Ecto neural progenitor cell (in vitro differentiated cells): ENCODE data around the gene TUBA4A.
"Not testable (repeated sequence)": the region's sequence is repeated elsewhere in the genome, so short reads cannot be mapped to it uniquely, and the experiment has no call there.

Experiments
- DNase-seq: peaks from one replicate; pipeline ENCODE4 v3.0.0-alpha.2; 2018; ENCODE audit warnings: low spot score

TUBA4A gene

DNA sequence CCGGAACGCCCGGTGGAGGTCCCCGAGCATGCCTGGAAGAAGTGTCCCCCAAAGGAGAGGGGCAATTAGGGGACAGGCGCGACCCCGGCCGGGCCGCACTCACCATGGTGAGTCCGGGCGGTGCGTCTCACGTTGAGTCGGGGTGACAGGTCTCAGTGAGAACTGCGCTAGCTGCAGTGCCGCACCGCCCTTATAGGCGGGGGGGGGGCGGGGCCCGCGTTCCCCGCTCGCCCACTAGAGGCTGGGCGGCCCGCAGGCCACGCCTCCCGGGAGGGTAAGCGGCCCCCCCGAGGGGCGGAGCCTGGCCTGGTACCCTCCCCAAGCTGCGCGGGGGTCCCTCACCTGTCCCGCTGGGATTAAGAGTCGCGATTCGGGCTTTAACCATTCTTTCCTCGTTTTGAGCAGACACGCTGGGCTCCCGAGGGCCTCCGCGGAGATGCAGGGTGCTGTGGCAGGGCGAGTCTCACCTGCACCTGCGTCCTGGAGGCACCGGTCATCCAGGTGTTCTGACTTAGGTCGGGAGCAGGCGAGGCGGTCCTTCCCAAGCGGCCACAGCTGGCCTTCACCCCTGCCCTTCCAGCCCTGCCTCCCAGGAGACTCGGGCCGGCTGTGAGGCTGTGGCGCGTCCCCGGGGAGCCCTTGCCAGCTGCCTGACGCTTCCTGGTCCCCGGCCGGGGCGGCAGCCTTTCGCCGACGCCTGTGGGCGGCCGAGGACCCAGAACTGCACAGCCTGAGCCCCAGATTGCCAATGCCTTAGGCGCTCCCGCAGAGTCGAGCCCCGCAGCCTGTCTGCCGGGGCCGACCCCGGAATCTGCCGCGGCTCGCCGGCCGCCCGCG, at the start of gene TUBA4A:
Gene TUBA4A, minus strand, starts transcription at position 166 of the 837 bp plus-strand sequence. Its CDS starts 60 bp downstream, at position 106.
- peak; percentile 74 for DNase-seq

DNA sequence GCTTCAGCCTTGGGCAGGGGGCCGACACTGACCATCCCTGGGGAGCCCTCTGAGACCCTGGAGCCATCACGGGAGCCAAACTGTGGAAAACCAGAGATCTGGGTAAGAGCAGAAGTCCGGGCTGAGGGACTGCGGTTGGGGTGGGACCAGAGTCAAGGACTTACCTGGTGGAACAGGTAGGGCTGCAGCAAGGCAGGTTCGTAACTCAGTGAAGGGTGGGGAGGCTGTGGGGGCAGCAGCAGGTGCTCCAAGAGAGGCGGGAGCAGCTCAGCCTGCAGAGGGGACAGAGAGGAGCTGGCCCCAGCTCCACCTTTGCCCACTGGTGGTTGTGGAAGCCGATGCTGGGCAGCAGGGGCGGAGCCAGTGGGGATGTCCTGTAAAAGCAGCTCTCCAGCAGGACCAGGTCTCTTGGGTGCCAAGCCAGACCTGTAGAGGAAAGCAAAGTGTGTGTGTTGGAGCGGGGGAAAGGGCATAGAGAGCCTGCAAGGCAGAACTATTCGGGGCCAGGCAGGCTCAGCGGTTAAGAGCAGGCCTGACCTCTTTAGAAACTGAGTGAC, 48.8 kb upstream of the TUBA4A start:
- no peak for DNase-seq

DNA sequence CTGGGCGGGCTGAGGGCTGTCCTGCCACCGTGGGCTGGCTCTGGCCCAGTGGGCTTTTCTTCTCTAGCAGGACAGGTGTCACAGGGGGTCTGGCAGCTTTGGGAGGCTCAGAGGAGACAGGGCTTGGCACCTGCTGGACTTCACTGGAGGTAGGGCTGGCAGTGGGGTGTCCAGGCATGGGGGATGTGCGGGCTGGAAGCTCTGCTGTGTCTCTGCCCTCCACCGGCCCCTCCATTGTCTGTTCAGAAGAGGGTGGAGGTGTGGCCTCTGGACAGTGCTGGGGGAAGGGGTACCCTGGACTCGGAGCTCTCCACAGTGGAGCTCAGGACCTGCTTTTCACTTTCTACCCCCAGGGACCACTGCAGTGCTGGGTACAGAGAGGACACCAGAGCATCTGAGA, 46.3 kb upstream of the TUBA4A start:
- DNase-seq: no peak

DNA sequence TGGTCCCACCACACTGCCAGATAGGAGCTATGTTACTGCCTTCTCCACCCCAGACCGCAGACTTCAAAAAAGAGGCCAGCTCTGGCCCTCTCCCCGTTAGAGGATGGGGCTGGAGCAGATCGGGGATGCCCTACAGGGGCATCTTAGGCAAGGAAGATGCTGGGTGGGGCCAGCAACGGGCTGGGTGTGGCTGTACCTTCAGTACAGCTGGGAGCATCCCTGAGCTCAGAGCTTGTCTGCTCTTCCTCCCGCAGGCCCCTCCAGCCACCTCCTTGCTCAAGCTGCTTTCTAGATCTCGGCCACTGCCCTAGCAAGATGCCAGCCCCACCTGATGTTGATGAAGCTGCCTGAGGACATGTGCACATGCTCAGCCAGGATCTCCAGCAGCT, 45.6 kb upstream of the TUBA4A start:
- DNase-seq: no peak

DNA sequence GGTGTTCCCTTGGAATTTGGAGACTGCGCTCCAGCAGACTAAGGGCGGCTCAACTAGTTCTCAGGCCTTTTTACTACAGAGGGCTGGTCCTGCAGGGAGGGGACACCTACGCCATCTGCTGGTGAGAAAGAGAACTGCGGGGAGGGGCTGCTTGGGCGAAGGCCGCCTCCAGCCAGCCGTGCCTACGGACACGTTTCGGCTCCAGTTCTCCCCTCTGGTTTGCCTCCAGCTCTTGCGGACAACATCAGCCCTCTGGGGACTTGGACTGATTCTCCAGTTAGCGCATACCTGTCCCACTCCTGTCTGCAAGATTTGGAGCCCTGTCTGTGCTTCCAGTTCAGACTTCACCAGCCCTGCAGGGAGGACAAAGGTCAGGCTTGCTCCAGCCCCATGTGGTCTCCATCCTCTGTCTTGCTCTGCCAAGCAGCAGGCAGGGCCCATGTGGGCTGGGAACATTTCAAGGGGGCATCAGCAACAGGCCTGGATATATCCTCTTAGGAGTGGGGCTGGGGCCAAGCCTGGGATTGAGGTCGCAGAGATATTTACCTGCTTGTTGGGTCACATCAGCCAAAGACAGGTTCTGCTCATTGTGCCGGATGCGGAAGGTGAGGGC, 45.1 kb upstream of the TUBA4A start:
- DNase-seq: peak; percentile 91

DNA sequence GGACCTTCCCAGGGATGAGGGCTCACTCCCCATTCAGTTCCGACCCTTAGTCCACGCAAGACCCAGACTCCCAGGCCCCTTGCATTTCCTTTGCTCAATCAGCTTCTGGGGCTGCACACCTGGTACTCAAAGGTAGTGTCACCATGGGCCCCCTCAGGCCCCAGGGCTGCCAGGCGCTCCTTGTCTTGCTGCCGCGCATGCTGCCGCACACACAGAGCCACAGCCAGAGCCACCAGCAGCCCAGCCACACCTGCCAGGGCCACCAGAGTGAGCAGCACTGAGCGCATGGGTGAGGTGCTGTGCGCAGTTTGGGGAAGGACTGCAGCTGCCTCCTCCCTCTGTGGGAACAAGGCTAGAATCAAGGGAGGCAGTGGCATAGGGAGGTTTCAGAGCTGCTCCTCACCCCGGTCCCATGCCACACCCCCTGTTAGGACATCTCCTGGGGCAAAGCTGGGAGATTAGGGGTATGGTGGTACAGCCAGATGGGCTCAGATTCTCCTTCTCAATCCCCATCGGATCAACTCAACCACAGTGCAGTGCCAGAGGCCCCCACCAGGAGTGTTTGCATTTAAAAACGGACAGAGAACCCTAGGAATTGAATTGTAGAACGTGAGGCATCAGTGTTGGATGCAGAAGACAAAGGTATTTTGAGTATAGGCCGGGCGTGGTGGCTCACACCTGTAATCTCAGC, 44.2 kb upstream of the TUBA4A start:
- no peak for DNase-seq

DNA sequence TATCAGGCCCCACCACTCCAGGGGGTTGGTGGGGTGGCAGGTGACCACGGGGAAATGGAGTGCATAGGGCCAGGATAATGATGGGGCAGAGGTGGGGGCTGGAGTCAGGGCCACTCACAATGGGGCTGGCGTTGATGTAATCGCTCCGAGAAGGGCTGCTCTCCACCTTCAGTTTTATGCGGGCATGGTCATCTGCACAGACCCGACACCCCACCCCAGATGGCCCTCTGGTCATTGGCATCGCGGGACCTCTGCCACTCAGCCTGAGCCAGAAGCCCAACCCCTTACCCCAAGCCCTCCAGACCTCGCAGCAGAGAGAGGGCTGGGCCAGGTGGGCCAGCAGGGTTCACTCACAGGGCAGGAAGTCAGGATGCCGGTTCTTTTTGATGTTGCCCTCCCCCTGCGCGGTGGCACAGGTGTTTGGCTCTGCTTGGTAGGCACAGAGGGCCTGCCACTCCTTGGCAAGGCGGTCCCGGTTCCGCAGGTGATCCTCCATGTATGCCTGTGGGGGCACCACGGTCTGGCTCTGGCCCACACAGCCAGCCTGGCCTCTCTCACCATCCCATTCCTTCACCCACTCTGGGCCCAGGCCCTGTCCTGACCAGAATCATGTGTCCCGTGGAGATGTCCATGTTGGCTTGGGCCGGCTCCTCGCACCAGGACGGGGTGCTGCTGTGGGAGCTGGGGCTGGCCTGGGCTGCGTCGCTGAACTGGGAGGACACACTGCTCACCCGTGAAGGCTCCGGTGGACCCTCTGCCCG, 43.1 kb upstream of the TUBA4A start:
- peak; percentile 31 for DNase-seq

DNA sequence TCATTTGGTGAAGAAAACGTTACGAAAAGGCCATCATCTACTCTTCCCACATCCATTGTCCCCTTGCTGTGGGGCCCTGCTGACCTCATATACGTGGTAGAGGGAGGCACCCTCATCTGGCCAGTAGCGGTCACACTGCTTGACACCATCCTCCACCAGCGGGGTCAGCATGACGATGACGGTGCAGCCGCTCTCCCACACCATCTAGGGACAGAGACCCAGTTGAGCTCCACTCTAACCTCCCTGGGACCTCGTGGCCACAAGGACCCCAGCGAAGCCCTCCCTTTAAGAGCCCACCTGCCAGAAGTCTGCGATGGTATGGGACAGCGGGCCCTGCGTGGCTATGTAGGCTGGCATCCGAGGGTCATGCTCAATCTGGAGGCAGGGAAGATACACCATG, 42.4 kb upstream of the TUBA4A start:
- DNase-seq: peak; percentile 43

DNA sequence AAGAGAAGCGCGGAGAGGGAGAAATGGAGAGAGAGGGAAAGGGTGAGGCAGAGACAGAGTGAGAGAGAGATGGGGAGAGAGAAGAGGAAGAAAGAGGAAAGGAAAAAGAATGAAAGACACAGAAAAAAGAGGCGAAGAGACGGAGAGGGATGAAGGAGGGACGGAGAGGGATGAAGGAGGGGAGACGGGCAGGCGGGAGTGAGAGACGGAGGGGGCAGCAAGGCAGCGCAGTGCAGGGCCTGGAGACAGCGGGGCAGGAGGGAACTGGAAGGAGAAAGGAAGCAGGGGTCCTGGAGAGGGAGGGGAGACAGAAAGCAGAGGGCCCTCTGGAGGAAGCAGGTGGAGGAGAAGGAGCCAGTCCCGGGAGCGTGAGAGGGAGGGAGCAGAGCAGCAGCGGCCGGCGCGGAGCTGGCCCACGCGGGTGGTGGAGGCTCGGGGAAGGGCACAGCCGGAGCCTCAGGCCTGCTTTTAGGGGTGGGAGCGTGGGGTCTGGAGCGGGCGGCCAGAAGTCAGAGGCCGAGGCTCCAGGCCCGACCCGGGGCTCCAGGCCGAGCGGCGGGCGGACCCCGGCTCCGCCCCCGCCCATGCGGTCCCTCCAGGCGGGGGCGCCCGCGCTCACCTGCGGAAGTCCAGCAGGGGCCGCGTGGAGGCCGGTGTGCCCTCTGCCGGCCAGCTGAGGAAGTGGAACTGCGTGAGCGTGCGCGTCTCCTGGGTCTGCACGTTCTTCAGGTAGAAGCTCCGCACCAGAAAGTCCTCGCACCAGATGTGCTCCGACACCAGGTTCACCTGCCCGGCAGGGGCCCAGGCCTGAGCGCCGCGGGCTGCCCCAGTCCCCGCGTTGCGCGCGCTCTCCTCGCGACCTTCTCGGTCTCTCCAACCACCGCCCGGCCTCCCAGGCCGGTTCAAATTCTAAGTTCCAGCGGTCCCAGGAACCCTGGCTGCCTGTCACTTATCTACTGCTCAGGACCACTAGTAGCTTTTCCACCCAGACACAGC, 40.9 kb upstream of the TUBA4A start:
- peak; percentile 92 for DNase-seq

DNA sequence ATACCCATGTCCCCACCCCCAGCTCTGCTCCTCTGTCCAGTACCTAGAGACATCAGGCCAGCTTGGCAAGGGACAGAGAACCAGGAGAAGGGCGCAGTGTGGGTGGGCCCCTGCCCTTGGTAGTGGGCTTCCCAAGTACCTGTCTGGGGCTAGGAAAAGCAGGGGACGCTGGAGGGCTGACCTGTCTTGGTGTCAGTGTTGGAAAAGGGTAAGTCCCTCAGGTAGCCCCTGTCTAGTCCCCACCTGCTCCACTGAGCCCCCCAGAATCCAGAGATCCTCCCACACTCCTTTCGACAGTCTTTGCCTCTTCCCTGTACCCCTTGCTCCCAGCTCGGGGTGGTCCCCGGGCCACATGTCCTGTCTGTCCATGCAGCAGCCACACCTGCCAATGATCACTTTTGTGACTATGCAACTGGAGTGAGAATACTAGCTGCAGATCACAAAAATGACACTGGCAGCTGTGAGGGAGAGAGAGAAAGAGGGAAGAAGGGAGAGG, 40.1 kb upstream of the TUBA4A start:
- DNase-seq: no peak

DNA sequence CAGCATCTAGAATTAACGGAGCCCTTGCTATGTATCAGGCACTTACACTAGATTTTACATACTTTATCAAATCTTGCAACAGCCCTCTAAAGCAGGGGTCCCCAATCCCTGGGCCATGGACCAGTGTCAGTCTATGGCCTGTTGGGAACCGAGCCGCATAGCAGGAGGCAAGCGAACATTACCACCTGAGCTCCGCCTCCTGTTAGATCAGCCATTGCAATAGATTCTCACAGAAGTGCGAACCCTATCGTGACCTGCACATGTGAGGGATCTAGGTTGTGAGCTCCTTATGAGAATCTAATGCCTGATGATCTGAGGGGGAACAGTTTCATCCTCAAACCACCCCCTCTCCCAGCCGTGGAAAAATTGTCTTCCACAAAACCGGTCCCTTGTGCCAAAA, 38.9 kb upstream of the TUBA4A start:
- no peak for DNase-seq

DNA sequence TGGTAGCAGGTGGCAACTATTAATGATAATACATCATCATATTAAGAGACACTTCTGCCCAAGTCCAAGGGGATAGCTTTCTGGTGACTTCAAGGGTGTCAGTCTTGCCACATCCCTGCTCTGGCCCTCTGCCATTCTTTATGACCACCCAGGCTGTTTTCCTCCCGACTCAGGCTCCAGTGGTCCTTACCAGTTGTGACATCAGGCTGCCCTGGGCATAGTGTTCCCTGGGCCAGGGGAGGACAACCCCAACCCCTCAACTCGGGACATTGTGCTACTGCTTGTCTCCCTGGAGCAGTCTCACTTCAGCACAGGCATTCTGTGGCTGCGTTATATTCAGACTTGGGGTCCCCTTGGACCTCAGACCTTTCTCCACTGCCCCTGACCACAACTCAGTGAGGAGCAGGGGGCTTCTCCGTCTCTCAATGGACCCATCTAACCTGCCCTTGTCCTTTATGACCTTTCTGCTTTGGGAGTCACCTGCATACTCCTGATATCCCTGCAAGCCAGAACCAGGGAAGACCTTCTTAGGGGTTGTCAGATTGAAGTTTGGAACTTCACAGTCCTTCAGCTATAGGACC, 38.3 kb upstream of the TUBA4A start:
- DNase-seq: no peak

DNA sequence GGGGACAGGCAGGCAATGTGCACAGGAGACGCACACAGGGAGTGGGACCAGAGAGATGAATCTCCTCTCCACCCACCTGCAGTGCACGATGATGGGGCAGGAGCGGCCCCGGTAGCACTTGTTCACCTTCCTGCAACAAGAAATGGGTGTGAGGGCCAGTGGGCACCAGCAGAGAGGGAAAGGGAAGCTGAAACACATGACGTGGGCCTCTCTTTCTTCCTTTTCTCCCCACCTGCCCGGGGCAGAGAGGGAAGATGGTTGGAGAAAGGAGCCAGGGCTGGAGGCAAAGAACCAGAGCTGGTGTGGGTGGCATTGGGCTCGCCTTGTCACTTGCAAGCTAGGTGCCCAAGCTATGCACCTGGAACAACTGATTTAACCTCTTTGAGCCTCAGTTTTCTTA, 37.7 kb upstream of the TUBA4A start:
- no peak for DNase-seq

DNA sequence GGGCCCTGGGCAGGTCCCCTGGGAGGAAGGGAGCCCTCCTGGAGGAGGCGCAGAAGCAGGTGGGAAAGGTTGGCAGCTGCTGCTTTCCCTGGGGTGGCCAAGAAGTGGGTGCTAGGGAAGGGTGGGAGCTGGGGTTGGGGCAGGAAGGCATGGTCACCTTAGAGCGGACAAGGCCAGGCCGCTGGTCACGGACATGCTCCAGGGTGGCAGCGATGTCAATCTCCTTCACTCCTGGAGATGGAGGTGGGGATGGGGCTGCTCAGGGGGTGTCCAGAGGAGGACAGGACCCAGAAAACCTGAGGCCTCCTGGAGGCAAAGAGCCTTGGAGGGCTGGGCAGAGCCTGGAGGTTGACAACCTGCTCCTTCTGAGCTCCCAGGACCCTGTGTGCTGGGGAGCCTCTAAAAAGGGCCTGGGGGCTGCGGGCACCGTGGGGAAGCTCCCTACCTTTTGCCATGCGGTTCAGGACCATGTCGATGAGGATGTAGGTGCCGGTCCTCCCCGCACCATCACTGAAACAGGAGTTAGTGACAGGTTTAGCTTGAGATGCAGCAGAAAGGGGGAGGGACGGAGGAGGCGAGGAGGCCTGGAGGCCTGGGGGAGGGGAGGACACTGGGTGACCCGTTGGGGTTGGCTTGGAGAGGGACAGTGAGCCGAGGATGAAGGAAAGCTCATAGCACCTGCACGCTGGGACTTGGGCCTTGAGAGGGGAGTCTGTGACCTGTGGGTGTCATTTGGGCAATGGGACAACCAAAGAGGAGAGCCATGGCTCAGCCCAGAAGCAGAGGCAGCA, 36.9 kb upstream of the TUBA4A start:
- no peak for DNase-seq

DNA sequence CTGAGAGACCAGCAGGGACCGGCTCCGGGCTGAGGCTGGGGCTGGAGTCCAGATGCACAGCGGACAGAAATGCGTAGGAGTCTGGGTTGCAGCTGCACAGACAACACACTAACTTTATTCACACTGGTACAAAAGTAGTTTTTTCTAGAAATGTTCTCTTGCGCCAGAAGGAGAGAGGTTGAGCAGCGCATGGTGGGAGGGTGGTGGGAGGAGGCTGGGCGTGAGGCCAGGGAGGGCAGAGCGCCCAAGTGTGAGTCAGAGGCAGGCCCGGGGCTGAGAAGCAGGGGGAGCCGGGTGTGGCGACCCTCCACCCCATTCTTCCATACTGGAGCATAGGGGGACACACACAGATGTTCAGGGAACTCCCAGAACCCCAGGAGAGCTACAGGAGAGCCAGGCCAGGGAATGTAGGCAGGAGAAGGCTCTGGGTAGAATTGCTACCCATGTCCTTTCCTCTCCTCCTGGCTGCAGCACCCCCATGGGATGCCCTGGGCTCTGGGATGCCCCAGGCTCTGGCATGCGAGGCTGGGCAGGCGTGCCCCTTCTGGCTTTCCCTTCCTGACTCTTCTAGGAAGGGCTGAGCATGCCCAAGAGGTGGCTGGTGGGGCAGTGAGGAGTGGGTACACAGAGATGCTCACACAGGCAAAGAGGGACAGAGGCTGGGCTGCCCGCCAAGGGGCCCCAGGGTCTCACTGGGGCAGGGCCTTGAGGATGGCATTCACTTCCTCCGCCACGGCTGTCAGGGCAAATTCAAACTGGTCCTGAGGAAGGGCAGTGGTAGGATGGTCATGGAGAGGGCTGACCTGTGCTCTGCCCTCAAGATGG, 36.0 kb upstream of the TUBA4A start:
- DNase-seq: no peak

DNA sequence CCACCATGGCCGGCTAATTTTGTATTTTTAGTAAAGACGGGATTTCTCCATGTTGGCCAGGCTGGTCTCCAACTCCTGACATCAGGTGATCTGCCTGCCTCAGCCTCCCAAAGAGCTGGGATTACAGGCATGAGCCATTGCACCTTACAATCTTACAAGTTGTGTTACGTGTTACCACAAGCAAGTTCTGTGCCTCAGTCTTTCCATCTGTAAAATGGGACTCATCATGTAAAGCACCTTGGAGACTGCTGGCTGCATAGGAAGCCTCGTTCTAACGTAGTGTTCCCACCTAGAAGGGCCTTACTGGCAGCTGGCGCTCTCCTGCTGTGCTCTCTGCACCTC, 35.4 kb upstream of the TUBA4A start:
- DNase-seq: no peak

DNA sequence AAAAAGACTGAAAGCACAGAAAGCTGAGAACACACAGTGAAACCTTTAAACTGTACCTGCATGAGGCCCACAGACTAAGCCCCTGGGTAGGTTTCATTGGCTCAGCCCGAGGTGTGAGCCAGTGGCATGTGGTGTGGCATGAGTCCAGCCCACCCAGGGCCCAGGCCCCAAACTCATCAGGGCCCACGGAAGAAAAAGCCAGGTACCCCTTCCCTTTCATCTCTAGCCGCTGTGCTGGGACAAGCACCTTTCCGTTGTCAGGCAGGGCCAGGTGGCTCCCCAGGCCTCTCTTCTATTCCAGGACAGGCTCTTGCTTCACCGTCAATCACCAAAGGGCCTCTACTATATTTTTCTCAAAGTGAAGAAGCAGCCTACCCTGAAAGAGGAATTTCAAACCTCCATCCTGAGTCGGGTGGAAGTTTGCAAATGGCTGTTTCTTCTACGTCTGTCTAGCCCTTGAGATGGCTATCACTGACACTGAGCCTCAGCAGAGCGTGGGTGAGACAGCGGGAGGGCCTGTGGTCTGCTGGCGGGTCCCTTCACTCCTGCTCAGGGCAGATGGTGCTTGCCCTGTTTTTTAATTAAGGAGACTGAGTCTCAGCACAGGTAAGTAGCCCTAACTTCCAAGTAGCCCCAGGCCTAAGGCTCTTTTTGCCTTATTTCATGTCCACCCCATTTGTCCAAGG, 34.0 kb upstream of the TUBA4A start:
- DNase-seq: no peak

DNA sequence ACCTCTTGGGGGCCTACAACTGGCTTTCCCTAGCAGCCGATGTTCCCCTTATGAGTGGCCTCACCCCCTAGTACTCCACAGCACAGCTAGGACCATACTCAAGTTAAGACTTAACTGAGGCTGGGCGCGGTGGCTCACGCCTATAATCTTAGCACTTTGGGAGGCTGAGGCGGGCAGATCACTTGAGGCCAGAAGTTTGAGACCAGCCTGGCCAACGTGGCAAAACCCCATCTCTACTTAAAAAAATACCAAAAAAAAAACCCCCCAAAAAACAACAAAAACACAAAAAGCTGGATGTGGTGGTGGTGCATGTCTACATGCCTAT, 33.4 kb upstream of the TUBA4A start:
- not testable (repeated sequence) for DNase-seq
